HCT116 (cell line): ENCODE results near the gene PRPF31.

ENCODE experiments used
- POLR2AphosphoS5 ChIP-seq: IDR thresholded peaks from 2 replicates; pipeline ENCODE4 v1.6.1; 2011; ENCODE audit warnings: mild to moderate bottlenecking, low read depth, low read length, moderate library complexity
- SRF ChIP-seq: IDR thresholded peaks from 2 replicates; pipeline ENCODE4 v1.6.1; 2012; ENCODE audit warnings: low read depth
- TF ChIP-seq, protein P1 (sequence below), 3 experiments: fragments of 200-600 bp in 1 of 3; sonication (generic) in 1 of 3; IDR thresholded peaks in 2 of 3; conservative IDR thresholded peaks in 1 of 3; 2 replicates each; pipeline ENCODE4 v1.5.1; 2012 to 2017; ENCODE audit warnings: low read depth in 2 of 3, low read length in 2 of 3, antibody characterized with exemption in 1 of 3, borderline replicate concordance in 1 of 3, control low read depth in 1 of 3, mild to moderate bottlenecking in 1 of 3, mixed read lengths in 1 of 3, mixed run types in 1 of 3, moderate library complexity in 1 of 3; ENCODE audit not compliant: insufficient read depth in 1 of 3

DNA sequence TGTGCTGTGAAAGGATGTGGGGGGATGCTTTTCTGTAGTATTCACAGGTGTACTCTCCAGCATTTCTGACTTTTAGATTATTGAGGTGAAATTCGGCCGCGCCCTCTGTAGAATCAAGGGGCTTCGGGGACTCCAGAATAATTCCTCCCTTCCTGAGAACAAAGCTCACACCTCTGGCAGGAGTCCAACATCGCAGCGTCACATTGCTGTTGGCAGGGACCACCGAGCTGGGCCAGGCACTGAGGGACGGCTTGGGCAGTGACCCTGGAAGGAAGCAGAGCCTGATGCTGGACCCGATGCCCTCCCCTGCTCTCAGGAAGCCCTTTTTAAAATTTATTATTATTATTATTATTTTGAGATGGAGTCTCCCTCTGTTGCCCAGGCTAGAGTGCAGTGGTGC lies 40.7 kb upstream of the PRPF31 start:
- TF ChIP-seq SRF (no peak), POLR2AphosphoS5 (no peak)
- TF ChIP-seq, protein P1, sequence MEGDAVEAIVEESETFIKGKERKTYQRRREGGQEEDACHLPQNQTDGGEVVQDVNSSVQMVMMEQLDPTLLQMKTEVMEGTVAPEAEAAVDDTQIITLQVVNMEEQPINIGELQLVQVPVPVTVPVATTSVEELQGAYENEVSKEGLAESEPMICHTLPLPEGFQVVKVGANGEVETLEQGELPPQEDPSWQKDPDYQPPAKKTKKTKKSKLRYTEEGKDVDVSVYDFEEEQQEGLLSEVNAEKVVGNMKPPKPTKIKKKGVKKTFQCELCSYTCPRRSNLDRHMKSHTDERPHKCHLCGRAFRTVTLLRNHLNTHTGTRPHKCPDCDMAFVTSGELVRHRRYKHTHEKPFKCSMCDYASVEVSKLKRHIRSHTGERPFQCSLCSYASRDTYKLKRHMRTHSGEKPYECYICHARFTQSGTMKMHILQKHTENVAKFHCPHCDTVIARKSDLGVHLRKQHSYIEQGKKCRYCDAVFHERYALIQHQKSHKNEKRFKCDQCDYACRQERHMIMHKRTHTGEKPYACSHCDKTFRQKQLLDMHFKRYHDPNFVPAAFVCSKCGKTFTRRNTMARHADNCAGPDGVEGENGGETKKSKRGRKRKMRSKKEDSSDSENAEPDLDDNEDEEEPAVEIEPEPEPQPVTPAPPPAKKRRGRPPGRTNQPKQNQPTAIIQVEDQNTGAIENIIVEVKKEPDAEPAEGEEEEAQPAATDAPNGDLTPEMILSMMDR (IDR thresholded peaks at IDR 0.05 in 2 of 3, conservative IDR thresholded peaks at IDR 0.05 in 1 of 3; ENCODE audit: borderline replicate concordance in 1 of 3, insufficient read depth in 1 of 3, low read depth in 2 of 3, low read length in 2 of 3) = no peak
